HG02973 (cell line): ENCODE measurements around the gene CXXC1.
"Not testable (repeated sequence)": the region's sequence is repeated elsewhere in the genome, so short reads cannot be mapped to it uniquely, and the experiment has no call there.

Source experiments
- ATAC-seq: cut with Tn5 transposase; IDR thresholded peaks from one replicate; pipeline ENCODE4 v1.9.1; 2021; ENCODE audit warnings: moderate library complexity; ENCODE audit not compliant: unreplicated experiment

CXXC1 gene

DNA sequence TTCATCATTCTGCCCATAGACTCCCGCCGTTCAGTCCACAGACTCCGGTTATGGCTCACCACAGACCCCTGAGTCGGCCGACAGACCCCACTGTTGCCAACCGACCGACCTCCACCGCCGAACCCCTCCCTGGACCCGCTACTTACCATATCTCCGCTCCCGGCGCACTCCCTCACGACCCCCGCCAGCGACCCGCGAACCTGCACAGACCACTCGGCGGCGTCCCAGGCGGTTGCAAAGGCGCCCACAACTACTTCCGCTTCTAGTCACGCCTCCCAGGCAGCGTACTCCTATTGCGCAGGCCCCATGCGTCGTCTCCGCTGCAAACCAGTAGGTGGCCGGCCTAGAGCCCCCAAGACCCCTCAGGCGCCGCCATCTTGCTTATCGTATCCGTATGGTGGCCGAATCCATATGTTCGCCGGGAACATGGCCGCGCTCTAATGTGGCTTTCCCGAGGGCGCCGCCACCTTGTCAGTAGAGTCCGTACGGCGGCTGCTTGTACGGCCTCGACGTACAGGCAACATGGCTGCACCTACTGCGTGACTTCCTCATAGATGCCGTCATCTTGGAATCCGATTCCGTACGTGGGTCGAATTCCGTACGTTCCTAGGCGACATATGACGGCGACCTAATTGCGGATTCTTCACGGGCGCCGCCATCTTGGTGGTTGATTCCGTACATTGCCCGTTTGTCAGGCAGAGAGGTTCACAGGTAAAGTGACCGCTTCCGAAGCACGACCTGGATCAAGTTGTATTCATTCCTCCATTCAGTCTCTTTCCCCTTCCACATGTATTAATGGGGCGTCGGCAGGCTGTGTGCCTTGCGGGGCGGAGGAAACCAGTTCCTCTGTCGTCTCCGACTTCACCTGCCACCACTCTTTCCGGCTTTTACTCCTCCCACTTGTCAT lies at the start of gene CXXC1:
Gene CXXC1 (minus strand): TSS at position 252 of the 907 bp plus-strand sequence. CDS start 103 bp downstream, at position 149.
- ATAC-seq, result peak; percentile 85

GRCh38 chr18:50334546-50335152 lies 47.2 kb upstream of the CXXC1 start:
- ATAC-seq, result peak; percentile 70

GRCh38 chr18:50331691-50332090 lies 44.2 kb upstream of the CXXC1 start:
- ATAC-seq, result no peak

DNA sequence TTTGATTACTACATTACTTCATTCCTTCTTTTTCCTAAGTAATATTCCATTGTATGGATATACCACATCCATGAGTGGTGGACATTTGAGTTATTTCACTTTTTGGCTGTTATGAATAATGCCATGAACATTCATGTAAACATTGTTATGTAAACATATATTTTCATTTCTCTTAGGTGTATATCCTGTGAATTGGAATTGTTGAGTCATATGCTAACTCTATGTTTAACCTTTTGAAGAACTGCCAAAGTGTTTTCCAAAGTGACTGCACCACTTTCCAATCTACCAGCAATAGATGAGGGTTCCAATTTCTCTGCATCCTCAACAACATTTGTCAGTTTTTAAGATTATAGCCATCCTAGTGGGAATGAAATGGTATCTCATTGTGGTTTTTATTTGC lies 42.7 kb upstream of the CXXC1 start:
- no peak for ATAC-seq

GRCh38 chr18:50327983-50328382 lies 40.5 kb upstream of the CXXC1 start:
- no peak for ATAC-seq

DNA sequence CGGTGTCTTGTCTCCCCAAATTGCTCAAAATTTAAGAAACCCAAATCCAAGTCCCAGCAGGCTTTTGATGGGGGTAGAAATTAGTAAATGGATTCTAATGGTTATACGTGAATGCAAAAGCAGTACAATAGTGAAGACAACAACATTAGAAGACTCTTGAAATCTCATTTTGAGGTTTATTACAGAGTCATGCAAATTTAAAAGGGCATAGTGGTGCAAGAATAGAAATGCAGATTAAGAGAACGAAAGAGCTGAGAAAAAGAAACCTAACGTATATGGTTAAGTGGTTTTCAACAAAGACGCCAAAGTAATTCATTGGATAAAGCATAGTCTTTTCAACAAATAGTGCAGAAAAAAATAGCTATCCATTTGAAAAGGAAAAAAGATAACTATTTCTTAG lies 33.2 kb upstream of the CXXC1 start:
- no peak for ATAC-seq

GRCh38 chr18:50315100-50315871 lies 27.8 kb upstream of the CXXC1 start:
- peak; percentile 78 for ATAC-seq

GRCh38 chr18:50313873-50314460 lies 26.5 kb upstream of the CXXC1 start:
- ATAC-seq, result no peak

DNA sequence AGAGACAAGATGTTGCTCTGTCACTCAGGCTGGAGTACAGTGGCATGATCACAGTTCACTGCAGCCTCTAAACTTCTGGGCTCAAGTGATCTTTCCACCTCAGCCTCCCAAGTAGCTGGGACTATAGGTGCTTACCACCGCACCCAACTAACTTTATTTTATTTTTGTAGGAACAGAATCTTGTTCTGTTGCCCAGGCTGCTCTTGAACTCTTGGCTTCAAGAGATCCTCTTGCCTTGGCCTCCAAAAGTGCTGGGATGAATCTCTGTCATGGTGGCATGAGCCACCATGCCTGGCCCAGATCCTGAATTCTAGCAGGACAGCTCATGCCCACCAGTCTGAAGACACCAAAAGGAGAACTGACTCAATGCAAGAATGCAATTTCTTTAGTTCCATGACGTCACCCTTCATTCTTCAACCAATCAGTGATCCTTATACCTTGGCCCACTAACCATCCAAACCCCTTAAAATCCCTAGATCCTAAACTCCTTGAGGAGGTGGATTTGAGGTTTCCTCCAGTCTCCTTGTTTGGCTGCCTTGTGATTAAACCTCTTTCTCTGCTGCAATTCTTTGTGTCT lies 25.6 kb upstream of the CXXC1 start:
- ATAC-seq, result peak; percentile 37

DNA sequence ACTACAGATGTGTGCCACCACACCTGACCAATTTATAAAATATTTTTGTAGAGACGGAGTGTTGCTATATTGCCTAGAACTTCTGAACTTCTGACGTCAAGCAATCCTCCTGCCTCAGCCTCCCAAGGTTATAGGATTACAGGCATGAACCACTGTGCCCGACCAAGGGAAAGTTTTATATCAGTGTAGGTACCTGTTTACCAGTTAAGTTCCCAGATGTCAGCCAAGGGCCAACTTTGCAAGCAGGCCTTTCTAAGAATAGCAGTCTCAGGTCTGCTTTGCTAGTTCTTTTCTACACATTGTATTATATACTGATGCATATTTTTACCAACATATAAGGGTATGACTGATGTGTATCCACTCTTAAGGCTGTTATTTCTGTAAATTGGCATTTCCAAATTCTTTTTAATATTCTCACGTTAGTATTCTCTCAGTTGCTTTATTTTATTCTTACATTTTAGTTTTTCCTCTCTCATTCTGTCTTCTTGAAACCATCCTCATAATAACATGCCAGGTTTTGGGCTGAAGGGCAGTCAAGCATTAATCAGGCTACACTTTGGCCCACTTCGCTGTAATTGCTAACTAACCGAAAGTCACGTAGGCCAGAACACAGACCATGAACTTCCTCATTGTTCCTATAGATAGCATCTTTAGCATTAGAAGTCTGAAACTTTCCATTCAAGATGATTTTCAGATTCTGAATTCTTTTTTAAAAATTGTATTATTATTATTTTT lies 25.0 kb upstream of the CXXC1 start:
- ATAC-seq, result peak; percentile 55

DNA sequence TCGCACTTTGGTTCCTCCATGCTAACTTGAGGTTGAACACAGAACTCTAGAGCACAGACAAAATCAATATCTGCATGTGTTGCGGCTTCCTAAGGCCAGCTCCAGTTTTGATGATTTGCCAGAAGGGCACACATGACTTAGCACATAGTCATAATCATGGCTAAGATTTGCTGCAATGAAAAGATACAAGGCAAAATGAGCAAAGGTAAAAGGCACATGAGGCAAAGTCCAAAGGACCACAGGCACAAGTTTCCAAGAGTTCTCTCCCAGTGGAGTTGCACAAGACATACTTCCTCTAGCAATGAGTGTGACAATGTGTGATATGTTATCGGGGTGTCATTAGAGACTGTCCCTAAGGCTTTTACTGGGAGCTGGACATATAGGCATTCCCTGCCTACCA lies 24.2 kb upstream of the CXXC1 start:
- ATAC-seq, result no peak

DNA sequence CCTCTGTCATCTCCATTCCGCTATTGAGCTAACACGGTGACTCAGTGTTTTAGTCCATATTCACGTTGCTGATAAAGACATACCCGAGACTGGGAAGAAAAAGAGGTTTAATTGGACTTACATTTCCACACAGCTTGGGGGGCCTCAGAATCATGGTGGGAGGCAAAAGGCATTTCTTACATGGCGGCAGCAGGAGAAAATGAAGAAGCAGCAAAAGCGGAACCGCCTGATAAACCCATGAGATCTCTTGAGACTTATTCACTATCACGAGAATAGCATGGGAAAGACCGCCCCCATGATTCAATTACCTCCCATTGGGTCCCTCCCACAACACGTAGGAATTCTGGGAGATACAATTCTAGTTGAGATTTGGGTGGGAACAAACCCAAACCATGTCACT lies 22.6 kb upstream of the CXXC1 start:
- ATAC-seq, result no peak

DNA sequence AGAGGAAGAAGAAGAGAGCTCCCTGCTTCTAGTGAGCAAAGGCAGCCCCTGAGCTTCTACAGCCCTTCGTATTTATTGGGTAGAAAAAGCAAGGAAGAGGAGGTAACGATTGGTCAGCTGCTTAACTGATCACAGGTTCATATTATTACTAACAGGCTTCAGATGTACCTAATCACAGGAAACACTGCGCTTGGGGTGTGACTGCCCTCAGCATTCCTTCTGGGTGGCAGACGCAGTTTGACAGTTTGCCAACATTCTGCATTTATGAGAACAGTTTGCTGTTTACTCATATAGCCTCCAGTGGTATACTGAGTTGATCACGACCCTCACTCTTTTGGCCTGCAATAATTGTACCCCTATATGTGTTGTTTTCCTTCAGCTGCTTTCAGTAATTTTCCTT lies 21.4 kb upstream of the CXXC1 start:
- not testable (repeated sequence) for ATAC-seq

DNA sequence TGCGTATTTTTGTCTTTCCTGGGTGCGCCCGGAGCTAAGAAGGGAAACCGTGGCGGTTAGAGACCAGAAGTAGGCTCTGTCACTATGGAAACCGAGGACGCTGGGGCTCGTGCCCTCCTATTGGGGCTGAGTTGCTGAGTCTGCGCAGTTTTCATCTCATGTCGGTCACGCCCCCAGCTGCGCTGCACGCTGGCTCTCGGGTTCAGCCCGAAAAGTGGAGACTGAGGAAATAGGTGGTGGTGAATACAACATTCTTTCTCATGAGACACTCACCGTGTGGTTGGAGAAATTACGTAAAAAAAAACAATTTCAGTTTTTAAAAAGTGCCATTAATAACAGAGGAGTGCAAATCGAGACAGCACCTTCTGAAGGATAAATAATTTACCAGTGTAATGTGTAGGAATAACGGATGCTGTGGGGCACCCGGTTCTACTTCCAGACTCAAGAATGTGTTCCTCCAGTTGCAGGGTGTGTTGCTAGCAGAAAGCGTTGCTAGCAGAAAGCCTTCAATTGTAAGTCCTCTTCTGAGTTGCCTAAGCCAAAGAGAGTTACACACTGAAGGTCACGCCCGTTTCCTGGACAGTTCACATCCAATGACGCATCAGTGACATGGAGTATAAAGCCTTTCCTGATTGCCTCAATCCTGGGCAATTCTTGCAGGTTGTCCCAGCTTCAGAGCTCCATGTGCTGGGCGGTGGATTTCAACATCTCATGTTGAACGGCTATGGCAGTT lies 20.4 kb upstream of the CXXC1 start:
- peak; percentile 90 for ATAC-seq

DNA sequence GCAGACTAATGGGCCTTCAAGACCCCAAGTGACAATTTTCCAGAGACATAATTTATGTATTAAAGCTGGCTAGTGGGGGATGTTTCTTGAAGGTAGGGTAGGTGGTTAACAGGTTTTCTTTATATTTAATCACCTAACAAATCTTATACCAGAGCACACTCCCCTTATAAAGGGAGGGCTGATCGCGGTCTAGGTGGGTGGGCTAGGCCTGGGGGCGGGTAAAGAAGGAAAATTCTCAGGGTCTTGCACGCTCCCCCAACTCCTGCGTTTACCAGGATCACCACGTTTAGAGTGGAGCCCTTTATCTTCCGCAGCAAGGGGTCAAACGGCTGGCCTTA lies 19.9 kb upstream of the CXXC1 start:
- ATAC-seq, result no peak

DNA sequence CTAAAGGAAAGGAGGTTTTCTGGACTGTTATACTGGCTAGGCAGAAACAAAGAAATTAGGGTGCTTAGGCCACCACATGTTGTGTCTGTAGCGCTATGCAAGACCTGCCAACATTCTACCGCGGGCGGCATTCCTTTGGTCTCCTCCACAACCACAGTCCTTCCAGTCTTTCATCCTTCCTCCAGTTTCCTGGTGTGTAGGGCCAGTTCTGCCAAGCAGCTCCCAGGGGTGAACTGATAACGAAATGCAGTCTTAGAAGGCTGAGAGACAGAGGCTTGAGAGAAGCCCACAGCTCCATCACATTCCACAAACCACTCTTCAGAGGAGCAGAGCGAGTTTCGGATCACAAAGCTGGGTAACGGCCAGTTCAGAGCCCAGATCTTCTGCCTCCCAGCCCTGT lies 19.5 kb upstream of the CXXC1 start:
- ATAC-seq, result no peak

DNA sequence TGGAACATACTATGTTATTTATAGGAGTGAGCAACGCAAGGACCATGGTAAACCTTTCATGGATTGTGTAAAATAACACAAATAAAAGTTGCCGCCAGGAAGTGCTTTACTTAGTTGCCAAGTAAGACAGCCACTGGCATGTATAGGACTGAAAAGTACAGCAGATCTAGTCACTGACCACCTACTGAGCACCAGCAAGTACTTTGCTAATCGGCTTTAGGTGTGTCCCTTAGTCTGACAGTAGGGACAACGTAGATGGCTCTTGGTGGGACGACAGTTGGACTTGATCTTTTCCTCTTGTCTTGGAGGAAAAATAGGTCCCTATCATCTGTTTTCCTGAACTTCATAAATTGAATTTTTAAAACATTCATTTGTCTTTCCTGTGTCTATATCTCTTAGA lies 13.6 kb upstream of the CXXC1 start:
- no peak for ATAC-seq

- ATAC-seq, result no peak
These were observed 12.3 kb upstream of the CXXC1 start for GRCh38 chr18:50299626-50300388.
